ENCODE results near the gene TELO2.

DNA sequence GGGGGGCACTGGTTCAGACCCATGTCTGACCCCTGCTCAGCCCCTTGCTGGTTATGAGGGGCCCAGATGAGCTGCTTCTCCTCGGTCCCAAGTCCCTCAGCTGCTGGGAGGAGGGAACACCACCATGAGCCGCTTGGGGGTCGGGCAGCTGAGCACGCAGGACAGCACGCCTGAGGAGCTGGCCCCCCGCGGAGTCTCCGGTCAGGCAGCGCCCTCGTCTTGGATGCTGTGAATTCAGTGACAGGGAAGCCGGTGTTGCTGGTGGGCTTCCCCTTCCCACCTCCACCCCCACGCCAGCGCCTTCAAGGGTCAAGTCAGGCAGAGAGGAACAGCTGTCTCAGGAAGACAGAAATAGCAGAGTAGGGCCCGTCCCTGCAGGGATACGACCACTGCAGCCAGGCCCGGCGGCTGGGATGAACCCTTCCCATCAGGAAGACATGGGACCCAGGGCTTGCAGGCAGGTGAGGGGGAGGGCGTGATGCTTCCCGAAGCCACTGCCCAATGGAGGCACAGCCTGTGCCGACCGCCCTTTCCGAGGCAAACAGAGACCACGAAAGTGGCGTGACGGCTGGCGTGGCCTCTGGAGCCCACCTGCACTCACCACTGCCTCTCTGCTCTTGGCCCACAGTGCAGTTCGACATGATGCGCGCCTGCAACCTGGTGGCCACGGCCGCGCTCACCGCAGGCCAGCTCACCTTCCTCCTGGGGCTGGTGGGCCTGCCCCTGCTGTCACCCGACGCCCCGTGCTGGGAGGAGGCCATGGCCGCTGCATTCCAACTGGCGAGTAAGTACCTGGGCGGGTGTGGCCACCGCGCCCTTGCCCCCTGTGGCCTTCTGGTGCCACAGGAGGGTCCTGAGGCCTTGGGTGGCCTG lies 48.4 kb downstream of the TELO2 start:
- no peak for TF ChIP-seq CTCF (IDR thresholded peaks at IDR 0.05 in 8 of 11, conservative IDR thresholded peaks at IDR 0.05 in 3 of 11)
- no peak for TF ChIP-seq POLR2A (IDR thresholded peaks at IDR 0.05)
